GM19240 (cell line): ENCODE data around the gene HAUS1.
"Not testable (repeated sequence)": the region's sequence is repeated elsewhere in the genome, so short reads cannot be mapped to it uniquely, and the experiment has no call there.

Experiments
- DNase-seq: peaks from one replicate; pipeline ENCODE4 v3.0.0; 2011; ENCODE audit warnings: low spot score; ENCODE audit not compliant: insufficient read length

The HAUS1 gene

GRCh38 chr18:46088501-46088900 is 15.7 kb upstream of the HAUS1 start:
- not testable (repeated sequence) for DNase-seq

- no peak for DNase-seq
Measured at GRCh38 chr18:46095532-46095931, 8.7 kb upstream of the HAUS1 start.

- no peak for DNase-seq
Measured at GRCh38 chr18:46096651-46097300, 7.4 kb upstream of the HAUS1 start.

- DNase-seq = no peak
Measured at GRCh38 chr18:46097431-46097800, 6.8 kb upstream of the HAUS1 start.

GRCh38 chr18:46097801-46098615 is 6.2 kb upstream of the HAUS1 start, which contains the start of gene ATP5F1A:
Gene ATP5F1A, minus strand, starts transcription at chr18:46098296. Its CDS starts 65 bp downstream, at chr18:46098231.
- DNase-seq = peak; percentile 55

GRCh38 chr18:46098616-46098933 is 5.6 kb upstream of the HAUS1 start:
- DNase-seq = no peak

- DNase-seq = no peak
Measured at GRCh38 chr18:46099463-46099862, 4.7 kb upstream of the HAUS1 start.

GRCh38 chr18:46109386-46109785 is 5.2 kb downstream of the HAUS1 start:
- DNase-seq = no peak

- no peak for DNase-seq
Measured at GRCh38 chr18:46110406-46110805, 6.2 kb downstream of the HAUS1 start.

- no peak for DNase-seq
Measured at GRCh38 chr18:46113751-46114150, 9.6 kb downstream of the HAUS1 start.

- not testable (repeated sequence) for DNase-seq
Measured at GRCh38 chr18:46126625-46127024, 22.4 kb downstream of the HAUS1 start.

- DNase-seq = no peak
Measured at GRCh38 chr18:46130061-46130460, 25.9 kb downstream of the HAUS1 start.

- DNase-seq = not testable (repeated sequence)
Measured at GRCh38 chr18:46130549-46130948, 26.4 kb downstream of the HAUS1 start.

GRCh38 chr18:46133534-46133933 is 29.3 kb downstream of the HAUS1 start:
- DNase-seq = no peak

- DNase-seq = no peak
Measured at GRCh38 chr18:46134920-46135675, 30.9 kb downstream of the HAUS1 start.

- no peak for DNase-seq
Measured at GRCh38 chr18:46140173-46140572, 36.0 kb downstream of the HAUS1 start.

- DNase-seq = no peak
Measured at GRCh38 chr18:46141199-46141598, 37.0 kb downstream of the HAUS1 start.

GRCh38 chr18:46148810-46149209 is 44.6 kb downstream of the HAUS1 start:
- DNase-seq = no peak

- DNase-seq = no peak
Measured at GRCh38 chr18:46152436-46152807, 48.2 kb downstream of the HAUS1 start.

GRCh38 chr18:46152808-46153617 is 48.8 kb downstream of the HAUS1 start:
- no peak for DNase-seq

GRCh38 chr18:46155641-46156051 is 51.5 kb downstream of the HAUS1 start:
- no peak for DNase-seq
